Endothelial cell of umbilical vein (primary cell): ENCODE results near the gene TMEM233. TPM values are rescaled to one million over a fixed set of nuclear protein-coding genes. Genes with fewer than 3 reads are reported as not detected.

Experiments
- BruUV-seq: library from RNA; stranded (reverse); fragments of 400-500 nt; replicated peaks from 2 replicates; lab custom pipeline; 2021; lab: Mats Ljungman, UMichigan
- CTCF ChIA-PET: fragments of 300-600, 350-600 bp; sonication (Branson Sonifier 250); formaldehyde crosslinking; loops from one replicate; lab custom pipeline; 2021; ENCODE audit warnings: antibody characterized with exemption, inconsistent platforms; lab: Charles Lee
- POLR2A ChIA-PET: fragments of 300-600, 350-600 bp; sonication (Branson Sonifier 250); formaldehyde crosslinking; loops from one replicate; lab custom pipeline; 2021; ENCODE audit warnings: antibody characterized with exemption, inconsistent platforms; lab: Charles Lee
- DNase-seq: peaks from one replicate; pipeline ENCODE4 v3.0.0-alpha.2; 2011; ENCODE audit warnings: low read depth, low spot score
- FAIRE-seq: peaks from 2 replicates; lab custom pipeline; 2011; peaks lifted over from hg19 to GRCh38; lab: Jason Lieb, UNC
- H2AFZ ChIP-seq: 2 replicates; pipeline ENCODE4 v1.6.0; 2012; ENCODE audit warnings: low read depth, low read length, control low read depth, inconsistent platforms
- H3K27ac ChIP-seq: 2 replicates; pipeline ENCODE4 v1.5.1; 2011; ENCODE audit warnings: low read depth, mild to moderate bottlenecking, control low read depth, low read length, moderate library complexity; ENCODE audit not compliant: insufficient read depth
- H3K27me3 ChIP-seq, 2 experiments: 2 replicates each; pipeline versions ENCODE4 v1.6.0 to v1.6.1; 2011; ENCODE audit warnings: low read length in 2 of 2, mixed read lengths in 1 of 2; ENCODE audit not compliant: control insufficient read depth in 2 of 2, insufficient read depth in 2 of 2
- H3K36me3 ChIP-seq, 2 experiments: 2 replicates in 1 of 2; 3 replicates in 1 of 2; pipeline ENCODE4 v1.5.1; 2011; ENCODE audit warnings: low read length in 2 of 2, mild to moderate bottlenecking in 1 of 2, moderate library complexity in 1 of 2; ENCODE audit not compliant: control insufficient read depth in 2 of 2, insufficient read depth in 2 of 2; ENCODE audit errors: extremely low read depth in 1 of 2
- H3K4me1 ChIP-seq: 3 replicates; pipeline ENCODE4 v1.5.1; 2011; ENCODE audit warnings: mild to moderate bottlenecking, low read length; ENCODE audit not compliant: control insufficient read depth, insufficient read depth; ENCODE audit errors: extremely low read depth
- H3K4me2 ChIP-seq: 2 replicates; pipeline ENCODE4 v1.6.1; 2011; ENCODE audit warnings: low read length, control low read depth, mixed read lengths; ENCODE audit not compliant: insufficient read depth
- H3K4me3 ChIP-seq, 3 experiments: fragments of 200-600 bp in 1 of 3; sonication (generic), shearing (Covaris generic) in 1 of 3; replicated peaks in 1 of 3; 2 replicates each; pipeline ENCODE4 v1.5.1; 2011 to 2016; ENCODE audit warnings: control low read depth in 3 of 3, low read length in 3 of 3, mild to moderate bottlenecking in 2 of 3, inconsistent platforms in 1 of 3, low read depth in 1 of 3, moderate library complexity in 1 of 3; ENCODE audit not compliant: insufficient read depth in 1 of 3
- H3K79me2 ChIP-seq: 2 replicates; pipeline ENCODE4 v1.6.0; 2012; ENCODE audit warnings: low read length, inconsistent platforms; ENCODE audit not compliant: control insufficient read depth, insufficient read depth
- H3K9ac ChIP-seq: replicated peaks from 2 replicates; pipeline ENCODE3; 2011; ENCODE audit warnings: low read length, control low read depth; ENCODE audit not compliant: insufficient read depth; ENCODE audit errors: extremely low read depth
- H3K9me1 ChIP-seq: replicated peaks from 3 replicates; pipeline ENCODE4 v1.6.0; 2011; ENCODE audit warnings: mild to moderate bottlenecking, low read length; ENCODE audit not compliant: control insufficient read depth, insufficient read depth; ENCODE audit errors: extremely low read depth
- H3K9me3 ChIP-seq: replicated peaks from 2 replicates; pipeline ENCODE4 v1.5.1; 2012; ENCODE audit warnings: low read length, inconsistent platforms; ENCODE audit not compliant: control insufficient read depth, insufficient read depth
- H4K20me1 ChIP-seq: replicated peaks from 2 replicates; pipeline ENCODE3; 2011; ENCODE audit warnings: mild to moderate bottlenecking, low read length; ENCODE audit not compliant: control insufficient read depth, insufficient read depth; ENCODE audit errors: extremely low read depth
- CTCF ChIP-seq, 2 donors: IDR thresholded peaks; 1 replicate in 1 of 2; 2 replicates in 1 of 2; pipeline ENCODE4 v1.5.1; 2011; ENCODE audit warnings: low read length in 2 of 2, mild to moderate bottlenecking in 2 of 2, moderate library complexity in 2 of 2, control low read depth in 1 of 2, inconsistent platforms in 1 of 2, low read depth in 1 of 2; ENCODE audit not compliant: insufficient read depth in 1 of 2; ENCODE audit errors: extremely low read depth in 1 of 2
- EZH2 ChIP-seq: IDR thresholded peaks from 2 replicates; pipeline ENCODE4 v1.6.1; 2012; ENCODE audit warnings: borderline replicate concordance, low read depth, mild to moderate bottlenecking, moderate library complexity, low read length, inconsistent platforms; ENCODE audit not compliant: severe bottlenecking
- FOS ChIP-seq: IDR thresholded peaks from 2 replicates; pipeline ENCODE4 v1.6.1; 2011; ENCODE audit warnings: mild to moderate bottlenecking, low read length, moderate library complexity, borderline replicate concordance; ENCODE audit not compliant: insufficient read depth
- GATA2 ChIP-seq: IDR thresholded peaks from 2 replicates; pipeline ENCODE4 v1.7.0; 2011; ENCODE audit warnings: low read depth, mild to moderate bottlenecking, moderate library complexity, mixed read lengths, low read length; ENCODE audit not compliant: insufficient read length, insufficient read depth
- JUN ChIP-seq: IDR thresholded peaks from 2 replicates; pipeline ENCODE4 v1.6.1; 2011; ENCODE audit warnings: borderline replicate concordance, low read depth; ENCODE audit not compliant: insufficient read length, insufficient read depth
- MAX ChIP-seq: IDR thresholded peaks from 2 replicates; pipeline ENCODE4 v1.6.1; 2011; ENCODE audit not compliant: insufficient read depth, insufficient read length
- MYC ChIP-seq: IDR thresholded peaks from one replicate; pipeline ENCODE4 v1.6.1; 2011; ENCODE audit warnings: mild to moderate bottlenecking, low read depth, low read length
- POLR2A ChIP-seq: IDR thresholded peaks from 2 replicates; pipeline ENCODE4 v1.6.1; 2012; ENCODE audit warnings: low read depth, mild to moderate bottlenecking, control low read depth, low read length
- POLR2AphosphoS5 ChIP-seq: IDR thresholded peaks from 2 replicates; pipeline ENCODE4 v1.6.1; 2012; ENCODE audit warnings: low read depth, mild to moderate bottlenecking, control low read depth, low read length, moderate library complexity; ENCODE audit not compliant: insufficient read depth
- dilution Hi-C: fragments of 300-500 bp; cut with MboI; formaldehyde crosslinking; loops from one replicate; pipeline ENCODE4 v1.15.0; 2019; ENCODE audit warnings: low sequenced_read_pairs; ENCODE audit not compliant: extremely low pct_ligation_motif_present
- intact Hi-C: fragments of 100-400 bp; cut with micrococcal nuclease; formaldehyde crosslinking; loops from one replicate; pipeline ENCODE4 v1.10.0; 2022
- polyA plus RNA-seq, 4 experiments: library from polyadenylated mRNA; depleted of rRNA in 3 of 4; stranded (reverse) in 3 of 4; unstranded in 1 of 4; fragments of >200 nt; gene quantifications; 2 replicates each; pipeline versions ENCODE4 v1.2.1 to v1.2.3, GENCODE V29; 2011 to 2012; ENCODE audit warnings: missing spikeins in 1 of 4
- total RNA-seq: library from RNA; stranded (reverse); gene quantifications from 2 replicates; pipeline ENCODE4 v1.2.3, GENCODE V29; 2021

Gene TMEM233
- total and polyA plus RNA-seq, 2 donors (not counting 3 experiments of a cell fraction or from before 2014, with no cell fraction given) = 0.01 TPM; not detected in 1

GRCh38 chr12:119666226-119666795 is 72.7 kb downstream of the TMEM233 start:
- CTCF ChIA-PET = interaction anchor here (1.1 to 1.4 kb wide), 4 partner anchors 29 to 115 kb away, joined by 3 to 4 read pairs (median 3); no protein-coding TSS in a partner anchor
- dilution Hi-C loops (no loop called here), intact Hi-C loops (loop anchor here (10.0 kb wide), 1 partner anchor 1262 kb away; no protein-coding TSS in a partner anchor)
- no peaks in the 10 kb centered on the region for H4K20me1 ChIP-seq
- H3K9me3 ChIP-seq = no peaks in the 10 kb centered on the region
- H3K79me2 ChIP-seq = peaks cover 4% of the 10 kb centered on the region
- H3K4me1 ChIP-seq = peaks cover 26% of the 10 kb centered on the region
- H3K9me1 ChIP-seq = no peaks in the 10 kb centered on the region
- POLR2A ChIA-PET = interaction anchor here (0.6 kb wide), 1 partner anchor 1272 kb away, joined by 5 read pairs; no protein-coding TSS in a partner anchor
- BruUV-seq = no TSS peak
- no peak overlapping the region for H3K4me2 ChIP-seq
- no peak overlapping the region for H3K9ac ChIP-seq
- no peak overlapping the region for H3K27ac ChIP-seq
- H2AFZ ChIP-seq = no peak overlapping the region
- H3K27me3 ChIP-seq = peaks cover 1 to 3% of the 10 kb centered on the region in 2 experiments
- no peak for TF ChIP-seq EZH2
- TF ChIP-seq GATA2 = no peak
- TF ChIP-seq JUN = no peak
- no peak for TF ChIP-seq CTCF (IDR thresholded peaks at IDR 0.05; ENCODE audit: extremely low read depth in 1 of 2, insufficient read depth in 1 of 2, low read depth in 1 of 2, low read length in 2 of 2)
- no peak for TF ChIP-seq POLR2A
- TF ChIP-seq MYC = no peak
- no peak for TF ChIP-seq MAX
- no peak for TF ChIP-seq FOS
- no peak for TF ChIP-seq POLR2AphosphoS5
- H3K4me3 ChIP-seq = no peak overlapping the region
- DNase-seq = no peak
- FAIRE-seq = no peak
- no peaks in the 10 kb centered on the region for H3K36me3 ChIP-seq
